NOMO-1 treated with DMSO at 0.1 percent for 48 hours (cell line): ENCODE data around the gene IAPP.
"Not testable (repeated sequence)": the region's sequence is repeated elsewhere in the genome, so short reads cannot be mapped to it uniquely, and the experiment has no call there.

Source experiments
- DNase-seq: peaks from one replicate; lab custom pipeline; 2025; ENCODE audit not compliant: unreplicated experiment; lab: John Stamatoyannopoulos, UW

Gene IAPP

GRCh38 chr12:21379218-21379617, 6.5 kb downstream of the IAPP start:
- DNase-seq = no peak

GRCh38 chr12:21381320-21381719, 8.6 kb downstream of the IAPP start:
- DNase-seq = not testable (repeated sequence)

GRCh38 chr12:21384261-21384660, 11.6 kb downstream of the IAPP start:
- no peak for DNase-seq

GRCh38 chr12:21387174-21387573, 14.5 kb downstream of the IAPP start:
- no peak for DNase-seq

GRCh38 chr12:21392384-21392783, 19.7 kb downstream of the IAPP start:
- no peak for DNase-seq

GRCh38 chr12:21394828-21395626, 22.3 kb downstream of the IAPP start:
- not testable (repeated sequence) for DNase-seq

- DNase-seq = no peak
Measured at GRCh38 chr12:21413369-21414277, 40.9 kb downstream of the IAPP start.

- DNase-seq = no peak
Measured at GRCh38 chr12:21416511-21417121, 43.9 kb downstream of the IAPP start.

- DNase-seq = not testable (repeated sequence)
Measured at GRCh38 chr12:21418398-21418797, 45.7 kb downstream of the IAPP start.

- DNase-seq = not testable (repeated sequence)
Measured at GRCh38 chr12:21419009-21419699, 46.5 kb downstream of the IAPP start.

GRCh38 chr12:21428241-21428640, 55.5 kb downstream of the IAPP start:
- no peak for DNase-seq
